OCI-LY1 (cell line): ENCODE measurements around the gene UVSSA.

ENCODE experiments used
- H2AFZ ChIP-seq: fragments of 200-600 bp; sonication (generic), shearing (Covaris generic); 2 replicates; pipeline ENCODE4 v1.6.0; 2014; ENCODE audit warnings: antibody characterized with exemption, mild to moderate bottlenecking, low read length
- H3F3A ChIP-seq: fragments of 200-600 bp; sonication (generic), shearing (Covaris generic); 2 replicates; pipeline ENCODE4 v1.6.0; 2014; ENCODE audit warnings: mild to moderate bottlenecking, antibody characterized with exemption, low read length, moderate library complexity; ENCODE audit not compliant: insufficient read depth
- H3K27ac ChIP-seq: fragments of 200-600 bp; sonication (generic); 2 replicates; pipeline ENCODE4 v1.5.1; 2014; ENCODE audit warnings: low read length, mixed run types, mild to moderate bottlenecking, low read depth; ENCODE audit not compliant: poor library complexity, severe bottlenecking
- H3K27me3 ChIP-seq: fragments of 200-600 bp; sonication (generic); 2 replicates; pipeline ENCODE4 v1.6.0; 2014; ENCODE audit warnings: antibody characterized with exemption, mild to moderate bottlenecking, low read length, moderate library complexity; ENCODE audit not compliant: insufficient read depth
- H3K36me3 ChIP-seq: fragments of 200-600 bp; sonication (generic); 2 replicates; pipeline ENCODE4 v1.6.1; 2014; ENCODE audit warnings: mild to moderate bottlenecking, antibody characterized with exemption, low read length, moderate library complexity, mixed read lengths; ENCODE audit not compliant: insufficient read depth
- H3K4me1 ChIP-seq: fragments of 200-600 bp; sonication (generic); 2 replicates; pipeline ENCODE4 v1.5.1; 2014; ENCODE audit warnings: mild to moderate bottlenecking, low read length, moderate library complexity; ENCODE audit not compliant: insufficient read depth, severe bottlenecking
- H3K4me2 ChIP-seq: fragments of 200-600 bp; sonication (generic), shearing (Covaris generic); 2 replicates; pipeline ENCODE4 v1.6.1; 2014; ENCODE audit warnings: low read length
- H3K4me3 ChIP-seq: fragments of 200-600 bp; sonication (generic); 2 replicates; pipeline ENCODE4 v1.5.1; 2014; ENCODE audit warnings: low read length, low read depth, mild to moderate bottlenecking, mixed read lengths; ENCODE audit not compliant: poor library complexity, severe bottlenecking
- H3K79me2 ChIP-seq: fragments of 200-600 bp; shearing (Covaris generic); 2 replicates; pipeline ENCODE4 v1.6.1; 2016; ENCODE audit warnings: mixed run types, low read length, mixed read lengths; ENCODE audit not compliant: insufficient read depth
- H3K9ac ChIP-seq: fragments of 200-600 bp; sonication (generic), shearing (Covaris generic); 2 replicates; pipeline ENCODE4 v1.6.1; 2014; ENCODE audit warnings: mild to moderate bottlenecking, low read length, mixed read lengths
- H3K9me2 ChIP-seq: fragments of 200-600 bp; sonication (generic), shearing (Covaris generic); 2 replicates; pipeline ENCODE4 v1.6.1; 2014; ENCODE audit warnings: low read depth, mild to moderate bottlenecking, low read length, mixed read lengths
- H3K9me3 ChIP-seq: fragments of 200-600 bp; shearing (Covaris generic); 2 replicates; pipeline ENCODE4 v1.6.1; 2014; ENCODE audit warnings: low read length, mixed read lengths
- H4K20me1 ChIP-seq: fragments of 200-600 bp; sonication (generic), shearing (Covaris generic); 2 replicates; pipeline ENCODE4 v1.6.0; 2016; ENCODE audit warnings: mild to moderate bottlenecking, low read length; ENCODE audit not compliant: insufficient read depth
- EZH2 ChIP-seq: fragments of 200-600 bp; sonication (generic), shearing (Covaris generic); IDR thresholded peaks from 2 replicates; pipeline ENCODE4 v1.8.0; 2017; ENCODE audit warnings: borderline replicate concordance, mixed run types, mild to moderate bottlenecking, antibody characterized with exemption, low read length, moderate library complexity, mixed read lengths
- TF ChIP-seq, protein P1 (sequence below): fragments of 200-600 bp; sonication (generic), shearing (Covaris generic); IDR thresholded peaks from 2 replicates; pipeline ENCODE4 v1.5.1; 2017; ENCODE audit warnings: mild to moderate bottlenecking, antibody characterized with exemption, low read length, moderate library complexity, mixed read lengths

The UVSSA gene

DNA sequence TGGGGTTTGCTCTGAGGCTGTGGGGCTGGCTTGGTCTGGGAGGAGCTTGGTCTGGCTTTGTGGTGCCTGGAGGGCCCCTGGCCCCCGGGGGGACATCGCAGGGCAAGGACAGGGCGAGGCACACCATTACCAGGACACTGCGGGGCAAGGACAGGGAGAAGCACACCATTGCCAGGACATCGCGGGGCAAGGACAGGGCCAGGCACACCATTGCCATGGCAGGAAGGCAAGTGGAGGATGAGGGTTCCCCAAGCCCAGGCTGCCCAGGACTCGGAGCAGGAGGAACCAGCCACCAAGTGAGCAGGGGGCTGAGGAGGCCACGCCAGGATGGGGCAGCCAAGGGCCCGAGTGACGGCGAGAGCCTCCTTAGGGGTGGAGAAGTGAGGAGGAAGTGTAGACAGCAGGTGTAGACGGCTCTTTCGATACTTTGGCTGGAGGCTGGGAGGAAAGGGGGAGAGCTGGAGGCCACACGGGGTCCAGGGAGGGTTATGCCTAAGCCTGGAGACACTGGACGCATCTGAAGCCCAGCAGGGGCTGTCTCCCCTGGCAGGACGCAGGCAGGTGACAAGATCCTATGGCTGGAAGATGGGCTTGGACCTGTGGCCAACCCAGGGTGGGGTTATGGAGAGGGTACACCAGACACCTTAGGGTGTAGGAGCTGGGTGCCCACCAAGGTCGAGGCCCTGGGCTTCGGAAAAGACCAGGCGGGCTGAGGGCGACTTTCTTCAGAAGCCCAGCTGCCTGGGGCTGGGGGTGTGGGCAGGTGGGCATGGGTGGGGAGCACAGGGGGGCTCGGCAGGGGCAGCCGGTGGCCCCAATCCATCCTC, 51.9 kb downstream of the UVSSA start:
- no peaks in the 10 kb centered on the region for H3K79me2 ChIP-seq
- H3K27me3 ChIP-seq: no peaks in the 10 kb centered on the region
- no peaks in the 10 kb centered on the region for H4K20me1 ChIP-seq
- H2AFZ ChIP-seq: no peak overlapping the region
- H3K4me3 ChIP-seq: no peak overlapping the region
- TF ChIP-seq, protein P1, sequence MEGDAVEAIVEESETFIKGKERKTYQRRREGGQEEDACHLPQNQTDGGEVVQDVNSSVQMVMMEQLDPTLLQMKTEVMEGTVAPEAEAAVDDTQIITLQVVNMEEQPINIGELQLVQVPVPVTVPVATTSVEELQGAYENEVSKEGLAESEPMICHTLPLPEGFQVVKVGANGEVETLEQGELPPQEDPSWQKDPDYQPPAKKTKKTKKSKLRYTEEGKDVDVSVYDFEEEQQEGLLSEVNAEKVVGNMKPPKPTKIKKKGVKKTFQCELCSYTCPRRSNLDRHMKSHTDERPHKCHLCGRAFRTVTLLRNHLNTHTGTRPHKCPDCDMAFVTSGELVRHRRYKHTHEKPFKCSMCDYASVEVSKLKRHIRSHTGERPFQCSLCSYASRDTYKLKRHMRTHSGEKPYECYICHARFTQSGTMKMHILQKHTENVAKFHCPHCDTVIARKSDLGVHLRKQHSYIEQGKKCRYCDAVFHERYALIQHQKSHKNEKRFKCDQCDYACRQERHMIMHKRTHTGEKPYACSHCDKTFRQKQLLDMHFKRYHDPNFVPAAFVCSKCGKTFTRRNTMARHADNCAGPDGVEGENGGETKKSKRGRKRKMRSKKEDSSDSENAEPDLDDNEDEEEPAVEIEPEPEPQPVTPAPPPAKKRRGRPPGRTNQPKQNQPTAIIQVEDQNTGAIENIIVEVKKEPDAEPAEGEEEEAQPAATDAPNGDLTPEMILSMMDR: no peak
- TF ChIP-seq EZH2: no peak
- no peaks in the 10 kb centered on the region for H3K36me3 ChIP-seq
- no peaks in the 10 kb centered on the region for H3K9me2 ChIP-seq
- no peak overlapping the region for H3K4me2 ChIP-seq
- H3F3A ChIP-seq: no peaks in the 10 kb centered on the region
- H3K4me1 ChIP-seq: no peaks in the 10 kb centered on the region
- H3K9ac ChIP-seq: no peak overlapping the region
- H3K9me3 ChIP-seq: no peaks in the 10 kb centered on the region
- H3K27ac ChIP-seq: no peak overlapping the region

- TF ChIP-seq, protein P1: no peak
- no peak for TF ChIP-seq EZH2
- no peaks in the 10 kb centered on the region for H3F3A ChIP-seq
- no peak overlapping the region for H3K9ac ChIP-seq
- no peaks in the 10 kb centered on the region for H3K9me2 ChIP-seq
- H4K20me1 ChIP-seq: no peaks in the 10 kb centered on the region
- no peak overlapping the region for H3K4me3 ChIP-seq
- no peaks in the 10 kb centered on the region for H3K36me3 ChIP-seq
- no peak overlapping the region for H3K27ac ChIP-seq
- no peaks in the 10 kb centered on the region for H3K79me2 ChIP-seq
- no peaks in the 10 kb centered on the region for H3K27me3 ChIP-seq
- H2AFZ ChIP-seq: no peak overlapping the region
- H3K9me3 ChIP-seq: no peaks in the 10 kb centered on the region
- H3K4me1 ChIP-seq: no peaks in the 10 kb centered on the region
- H3K4me2 ChIP-seq: no peak overlapping the region
Observed at GRCh38 chr4:1399508-1400190, 52.6 kb downstream of the UVSSA start.

DNA sequence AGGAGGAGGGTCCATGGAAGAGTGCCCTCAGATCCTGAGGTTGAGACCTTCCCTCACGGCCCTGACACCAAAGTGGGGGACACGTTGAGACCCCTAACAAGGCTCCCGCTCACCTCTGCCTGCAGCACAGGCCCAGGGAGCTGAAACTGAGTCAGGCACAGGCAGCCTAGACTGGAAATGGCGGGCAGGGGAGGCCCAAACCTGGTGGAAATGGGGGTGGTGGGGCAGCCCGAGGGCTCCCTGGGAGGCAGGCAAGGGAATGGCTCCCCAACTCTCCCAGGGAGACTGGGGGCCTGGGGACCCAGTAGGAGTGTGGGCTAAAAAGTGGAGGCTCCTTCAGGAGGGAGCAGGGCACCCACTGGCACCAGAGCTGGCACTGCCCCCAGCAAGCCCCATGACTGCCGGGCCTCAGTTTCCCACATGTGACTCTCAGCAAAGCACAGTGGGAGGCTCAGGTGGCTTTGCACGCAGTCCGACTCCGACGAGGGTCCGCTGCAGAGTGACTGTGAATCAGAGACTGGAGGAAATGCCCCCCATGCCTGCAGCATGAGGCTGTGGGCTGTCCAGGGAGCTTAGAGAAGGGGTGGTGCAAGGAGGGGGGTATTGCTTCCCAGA, 53.3 kb downstream of the UVSSA start:
- TF ChIP-seq, protein P1: no peak
- TF ChIP-seq EZH2: no peak

More for the DNA sequence above, 53.3 kb downstream of the UVSSA start:
- Histone ChIP-seq H3K4me2 (no peak overlapping the region), H3K9me3 (no peaks in the 10 kb centered on the region), H3K79me2 (no peaks in the 10 kb centered on the region), H2AFZ (no peak overlapping the region), H3K9ac (no peak overlapping the region), H3F3A (no peaks in the 10 kb centered on the region), H3K4me3 (no peak overlapping the region), H3K36me3 (no peaks in the 10 kb centered on the region), H3K27me3 (no peaks in the 10 kb centered on the region), H3K9me2 (no peaks in the 10 kb centered on the region), H3K27ac (no peak overlapping the region), H4K20me1 (no peaks in the 10 kb centered on the region), H3K4me1 (no peaks in the 10 kb centered on the region)
